ENCODE data around the gene NRM.

DNA sequence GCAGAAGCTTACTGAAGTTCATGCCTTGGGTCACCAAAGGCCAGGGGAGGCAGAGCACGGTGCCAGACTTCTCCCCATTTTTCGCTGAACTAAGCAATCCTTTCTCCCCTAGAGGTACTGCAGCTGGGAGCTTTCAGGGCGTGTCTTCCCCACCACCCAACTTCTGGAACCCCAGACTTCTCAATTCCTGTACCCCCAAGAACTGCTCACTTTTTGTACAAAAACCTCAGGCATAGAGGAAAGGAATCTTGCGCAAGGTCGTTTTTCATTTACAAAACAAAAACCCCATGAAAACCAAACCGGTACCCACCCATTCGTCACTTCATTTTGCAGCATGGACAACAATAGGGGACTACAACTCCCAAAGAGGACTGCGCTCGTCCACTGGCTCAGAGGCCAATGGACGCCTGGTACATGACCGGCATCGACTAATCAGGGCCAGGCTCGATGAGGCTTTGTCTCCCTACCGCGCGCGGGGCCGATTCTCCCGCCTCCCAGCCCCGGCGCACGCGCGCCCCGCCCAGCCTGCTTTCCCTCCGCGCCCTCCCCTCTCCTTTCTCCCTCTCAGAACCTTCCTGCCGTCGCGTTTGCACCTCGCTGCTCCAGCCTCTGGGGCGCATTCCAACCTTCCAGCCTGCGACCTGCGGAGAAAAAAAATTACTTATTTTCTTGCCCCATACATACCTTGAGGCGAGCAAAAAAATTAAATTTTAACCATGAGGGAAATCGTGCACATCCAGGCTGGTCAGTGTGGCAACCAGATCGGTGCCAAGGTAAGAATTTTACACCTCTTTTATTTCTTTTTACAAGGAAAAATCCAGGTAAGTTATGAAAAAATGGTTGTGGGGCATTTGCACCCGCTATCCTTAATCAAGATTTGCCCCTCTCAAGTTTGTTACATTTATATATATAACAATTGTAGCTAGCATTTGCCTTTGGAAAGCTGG, 29.3 kb upstream of the NRM start, which contains the start of gene TUBB:
- TF ChIP-seq CTCF (IDR thresholded peaks at IDR 0.05) (peak in 2 of 3 experiments; percentile 21 to 22), POLR2A (IDR thresholded peaks at IDR 0.05; ENCODE audit: low read depth) (peak; percentile 91), EP300 (IDR thresholded peaks at IDR 0.05) (no peak)
